ENCODE measurements around the gene SCRN1.

Gene SCRN1

GRCh38 chr7:30028749-30029635 is 39.4 kb upstream of the SCRN1 start:
- TF ChIP-seq ZFX (IDR thresholded peaks at IDR 0.05; ENCODE audit: borderline replicate concordance) (no peak), CTCF (IDR thresholded peaks at IDR 0.05) (peak; percentile 10)

GRCh38 chr7:30028216-30028748 is 38.7 kb upstream of the SCRN1 start, which contains the start of gene PLEKHA8:
PLEKHA8 (plus strand) TSS chr7:30028412; CDS start chr7:30028763, 351 bp downstream.
- no peak for TF ChIP-seq ZFX (IDR thresholded peaks at IDR 0.05; ENCODE audit: borderline replicate concordance)
- TF ChIP-seq CTCF (IDR thresholded peaks at IDR 0.05) = no peak; the same call in none of the 2 replicates
- H3K27ac ChIP-seq = peak within 1 kb of the TSS; percentile 81

More at GRCh38 chr7:30028749-30029635, 39.4 kb upstream of the SCRN1 start:
- H3K27ac ChIP-seq = peak overlapping the region; percentile 81

DNA sequence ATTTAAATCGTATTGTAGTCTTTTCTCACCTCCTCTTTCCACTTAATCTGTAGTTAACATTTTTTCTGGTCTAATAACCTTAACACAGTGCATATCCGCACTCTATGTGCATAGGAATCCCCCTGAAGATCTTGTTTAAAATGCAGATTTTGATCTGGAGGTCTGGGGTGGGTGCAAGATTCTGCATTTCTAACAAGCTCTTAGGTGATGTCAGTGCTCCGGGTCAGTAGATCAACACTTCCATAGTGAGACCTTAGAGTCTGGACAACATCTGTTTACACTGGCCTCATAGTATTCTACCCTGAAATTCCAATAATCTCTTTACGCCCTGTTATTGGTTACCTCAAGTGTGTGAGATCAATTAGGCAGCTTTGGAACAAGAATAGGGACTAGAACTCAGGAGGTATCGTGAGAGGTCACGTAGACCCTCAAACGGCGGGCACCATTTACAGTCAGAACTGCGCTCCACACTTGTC is 38.2 kb upstream of the SCRN1 start:
- H3K27ac ChIP-seq = peak overlapping the region; percentile 81
- TF ChIP-seq ZFX (IDR thresholded peaks at IDR 0.05; ENCODE audit: borderline replicate concordance) (no peak), CTCF (IDR thresholded peaks at IDR 0.05) (no peak)

DNA sequence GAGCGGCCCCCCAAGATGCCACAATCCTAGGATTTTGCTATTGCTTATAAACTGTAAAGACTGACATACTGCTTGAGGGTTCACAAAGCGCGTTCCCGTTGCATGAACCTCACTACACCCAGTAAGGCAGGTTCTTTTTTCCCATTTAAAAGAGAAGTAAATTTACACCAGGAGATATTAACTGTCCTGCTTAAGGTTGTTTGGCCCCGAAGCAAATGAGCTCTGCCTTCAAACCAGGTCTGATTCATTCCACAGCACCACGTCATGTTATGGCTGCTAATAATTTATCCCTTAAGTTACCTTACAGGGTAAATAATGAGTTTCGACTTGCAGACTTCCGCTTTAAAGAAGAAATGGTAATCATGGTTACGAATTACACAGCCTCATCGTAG is 37.5 kb upstream of the SCRN1 start:
- TF ChIP-seq ZFX (IDR thresholded peaks at IDR 0.05; ENCODE audit: borderline replicate concordance) (no peak), CTCF (IDR thresholded peaks at IDR 0.05) (no peak)
- peak overlapping the region; percentile 81 for H3K27ac ChIP-seq

DNA sequence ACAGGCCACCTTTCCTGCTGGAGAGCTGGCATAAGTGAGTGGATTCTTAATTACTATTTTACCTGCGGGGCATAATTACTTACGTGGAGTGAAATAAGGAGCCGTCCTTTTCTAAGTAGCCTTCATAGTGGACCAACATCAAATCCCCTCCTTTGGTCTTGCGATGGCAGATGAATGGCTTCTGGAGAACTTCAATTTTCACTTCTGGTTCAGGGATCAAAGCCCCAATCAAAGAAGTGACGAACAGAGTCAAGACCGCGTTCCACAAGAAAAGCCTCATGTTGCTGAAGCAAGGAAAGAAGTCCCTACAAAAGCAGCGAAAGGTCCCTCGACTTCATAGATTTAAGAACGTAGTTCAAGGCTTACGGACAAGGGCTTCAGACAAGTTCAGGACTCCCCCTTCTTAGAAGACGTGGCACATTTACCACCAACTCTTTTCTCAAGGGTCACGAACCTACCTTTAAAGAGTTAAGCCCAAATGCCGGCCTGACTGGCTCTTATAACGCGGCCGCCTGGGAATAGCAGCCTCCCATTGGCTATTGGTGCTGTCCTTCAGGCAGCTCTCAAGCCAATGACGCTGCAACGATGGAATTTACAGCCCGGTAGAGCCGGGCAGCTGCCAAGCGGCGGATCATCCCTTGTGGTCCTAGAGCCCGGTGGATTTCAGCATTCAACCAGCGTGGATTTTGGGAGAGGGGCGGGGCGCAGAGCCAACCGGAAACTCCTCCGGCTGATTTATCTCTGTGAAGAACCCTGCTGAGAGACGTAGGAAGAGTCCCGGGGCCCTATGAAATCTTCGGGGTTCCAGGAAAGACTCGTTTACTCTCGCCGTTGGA is 36.8 kb upstream of the SCRN1 start, which contains the start of gene FKBP14:
Gene FKBP14, minus strand, starts transcription at position 474 of the 836 bp plus-strand sequence. Its CDS starts 194 bp downstream, at position 280.
- TF ChIP-seq ZFX (IDR thresholded peaks at IDR 0.05; ENCODE audit: borderline replicate concordance) = no peak
- no peak for TF ChIP-seq CTCF (IDR thresholded peaks at IDR 0.05)
- H3K27ac ChIP-seq = peak within 1 kb of the TSS; percentile 81

DNA sequence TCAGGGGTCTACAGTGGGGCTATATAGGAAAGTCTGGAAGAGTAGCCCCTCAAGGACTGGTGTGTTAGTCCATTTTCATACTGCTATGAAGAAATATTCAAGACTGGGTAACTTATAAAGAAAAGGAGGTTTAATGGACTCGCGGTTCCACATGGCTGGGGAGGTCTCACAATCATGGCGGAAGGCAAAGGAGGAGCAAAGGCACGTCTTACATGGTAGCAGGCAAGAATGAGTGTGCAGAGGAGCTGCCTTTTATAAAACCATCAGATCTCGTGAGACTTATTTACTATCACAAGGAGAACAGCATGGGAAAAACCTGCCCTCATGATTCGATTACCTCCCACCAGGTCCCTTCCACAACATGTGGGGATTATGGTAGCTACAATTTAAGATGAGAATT is 33.9 kb upstream of the SCRN1 start:
- no peak overlapping the region for H3K27ac ChIP-seq
- TF ChIP-seq ZFX (IDR thresholded peaks at IDR 0.05; ENCODE audit: borderline replicate concordance) = no peak
- TF ChIP-seq CTCF (IDR thresholded peaks at IDR 0.05) = no peak
